Ascending aorta (tissue), 2 donors: Measurements from ENCODE around the gene PTH. TPM values are rescaled to one million over a fixed set of nuclear protein-coding genes. Genes with fewer than 3 reads are reported as not detected.

Experiments used
- DNase-seq, 2 donors: peaks; one replicate each; pipeline ENCODE4 v3.0.0-alpha.2; 2019; ENCODE audit warnings: low spot score in 2 of 2
- H3K27ac ChIP-seq, 2 donors: fragments of 200-600 bp; sonication (generic); one replicate each; pipeline ENCODE4 v1.5.1; 2016 to 2017; ENCODE audit warnings: mild to moderate bottlenecking in 1 of 2
- H3K27me3 ChIP-seq: fragments of 200-600 bp; sonication (generic); one replicate; pipeline ENCODE4 v1.5.1; 2017
- H3K36me3 ChIP-seq, 2 donors: fragments of 200-600 bp; sonication (generic); one replicate each; pipeline ENCODE4 v1.5.1; 2016
- H3K4me1 ChIP-seq, 2 donors: fragments of 200-600 bp; sonication (generic); one replicate each; pipeline ENCODE4 v1.5.1; 2016 to 2017; ENCODE audit warnings: mild to moderate bottlenecking in 1 of 2
- H3K4me3 ChIP-seq, 2 donors: fragments of 200-600 bp; sonication (generic); one replicate each; pipeline ENCODE4 v1.5.1; 2016 to 2017; ENCODE audit warnings: mild to moderate bottlenecking in 1 of 2
- H3K9me3 ChIP-seq, 2 donors: fragments of 200-600 bp; sonication (generic); one replicate each; pipeline ENCODE4 v1.5.1; 2016
- intact Hi-C: fragments of 100-400 bp; cut with DNase I; formaldehyde crosslinking; loops from one replicate; pipeline ENCODE4 v1.15.1; 2023
- total RNA-seq: library from RNA; depleted of rRNA; stranded (reverse); fragments of >200 nt; gene quantifications from one replicate; pipeline ENCODE4 v1.1.0, GENCODE V29; 2016
- TF ChIP-seq, protein P1 (sequence below), 3 experiments: fragments of 200-600 bp in 2 of 3; fragments of 450-650 bp in 1 of 3; sonication (generic) in 2 of 3; IDR thresholded peaks; one replicate each; pipeline ENCODE4 v1.5.1; 2016 to 2019; ENCODE audit warnings: antibody characterized with exemption in 3 of 3, mild to moderate bottlenecking in 1 of 3, moderate library complexity in 1 of 3

PTH gene
- total RNA-seq, 1 donor from 2014 or later: not detected

DNA sequence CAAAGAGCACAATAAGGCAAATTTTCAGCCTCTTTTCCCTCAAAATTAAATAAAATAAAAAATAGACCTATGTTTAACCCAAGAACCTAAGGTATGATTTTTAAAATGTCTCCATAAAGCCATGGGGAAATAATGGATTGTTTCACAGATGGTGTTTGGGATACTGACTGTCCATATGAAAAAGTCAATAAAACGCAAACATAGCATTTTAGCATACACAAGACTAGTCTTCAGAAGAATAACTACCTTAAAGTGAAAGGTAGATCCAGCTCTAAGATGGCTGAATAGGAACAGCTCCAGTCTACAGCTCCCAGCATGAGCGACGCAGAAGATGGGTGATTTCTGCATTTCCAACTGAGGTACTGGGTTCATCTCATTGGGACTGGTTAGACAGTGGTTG, 16.1 kb downstream of the PTH start:
- Histone ChIP-seq H3K4me3 (no peak overlapping the region), H3K27me3 (no peaks in the 10 kb centered on the region), H3K27ac (no peak overlapping the region), H3K4me1 (no peaks in the 10 kb centered on the region), H3K36me3 (no peaks in the 10 kb centered on the region), H3K9me3 (no peaks in the 10 kb centered on the region)
- TF ChIP-seq, protein P1, sequence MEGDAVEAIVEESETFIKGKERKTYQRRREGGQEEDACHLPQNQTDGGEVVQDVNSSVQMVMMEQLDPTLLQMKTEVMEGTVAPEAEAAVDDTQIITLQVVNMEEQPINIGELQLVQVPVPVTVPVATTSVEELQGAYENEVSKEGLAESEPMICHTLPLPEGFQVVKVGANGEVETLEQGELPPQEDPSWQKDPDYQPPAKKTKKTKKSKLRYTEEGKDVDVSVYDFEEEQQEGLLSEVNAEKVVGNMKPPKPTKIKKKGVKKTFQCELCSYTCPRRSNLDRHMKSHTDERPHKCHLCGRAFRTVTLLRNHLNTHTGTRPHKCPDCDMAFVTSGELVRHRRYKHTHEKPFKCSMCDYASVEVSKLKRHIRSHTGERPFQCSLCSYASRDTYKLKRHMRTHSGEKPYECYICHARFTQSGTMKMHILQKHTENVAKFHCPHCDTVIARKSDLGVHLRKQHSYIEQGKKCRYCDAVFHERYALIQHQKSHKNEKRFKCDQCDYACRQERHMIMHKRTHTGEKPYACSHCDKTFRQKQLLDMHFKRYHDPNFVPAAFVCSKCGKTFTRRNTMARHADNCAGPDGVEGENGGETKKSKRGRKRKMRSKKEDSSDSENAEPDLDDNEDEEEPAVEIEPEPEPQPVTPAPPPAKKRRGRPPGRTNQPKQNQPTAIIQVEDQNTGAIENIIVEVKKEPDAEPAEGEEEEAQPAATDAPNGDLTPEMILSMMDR (IDR thresholded peaks at IDR 0.05): no peak
- intact Hi-C loops: no loop called here
- DNase-seq: no peak

GRCh38 chr11:13475091-13475490, 20.7 kb downstream of the PTH start:
- Histone ChIP-seq H3K27me3 (no peaks in the 10 kb centered on the region), H3K9me3 (no peaks in the 10 kb centered on the region), H3K27ac (no peak overlapping the region), H3K36me3 (no peaks in the 10 kb centered on the region), H3K4me1 (no peaks in the 10 kb centered on the region), H3K4me3 (no peak overlapping the region)
- TF ChIP-seq, protein P1 (IDR thresholded peaks at IDR 0.05): no peak
- intact Hi-C loops: no loop called here
- no peak for DNase-seq

GRCh38 chr11:13473013-13473722, 22.6 kb downstream of the PTH start:
- DNase-seq: no peak
- Histone ChIP-seq H3K27me3 (no peaks in the 10 kb centered on the region), H3K36me3 (no peaks in the 10 kb centered on the region), H3K9me3 (no peaks in the 10 kb centered on the region), H3K4me3 (no peak overlapping the region), H3K4me1 (no peaks in the 10 kb centered on the region), H3K27ac (no peak overlapping the region)
- TF ChIP-seq, protein P1 (IDR thresholded peaks at IDR 0.05): no peak
- intact Hi-C loops: no loop called here

- intact Hi-C loops: loop anchor here (10.0 kb wide), 1 partner anchor 254 kb away; no protein-coding TSS in a partner anchor
- TF ChIP-seq, protein P1 (IDR thresholded peaks at IDR 0.05): no peak
- H3K27me3 ChIP-seq: no peaks in the 10 kb centered on the region
- H3K27ac ChIP-seq: no peak overlapping the region
- peaks cover 0 to 3% of the 10 kb centered on the region in 2 donors for H3K4me1 ChIP-seq
- no peaks in the 10 kb centered on the region for H3K9me3 ChIP-seq
- H3K36me3 ChIP-seq: no peaks in the 10 kb centered on the region
- no peak for DNase-seq
- no peak overlapping the region for H3K4me3 ChIP-seq
These were observed 27.0 kb downstream of the PTH start for GRCh38 chr11:13468750-13469149.

GRCh38 chr11:13465909-13466371, 29.9 kb downstream of the PTH start:
- Histone ChIP-seq H3K27ac (no peak overlapping the region), H3K4me3 (no peak overlapping the region), H3K36me3 (no peaks in the 10 kb centered on the region), H3K9me3 (no peaks in the 10 kb centered on the region), H3K27me3 (no peaks in the 10 kb centered on the region), H3K4me1 (peaks cover 0 to 16% of the 10 kb centered on the region in 2 donors)
- TF ChIP-seq, protein P1 (IDR thresholded peaks at IDR 0.05): peak in 2 of 3 experiments; percentile 52 to 56
- DNase-seq: no peak
- intact Hi-C loops: loop anchor here (10.0 kb wide), 1 partner anchor 251 kb away; no protein-coding TSS in a partner anchor
